Mesothelial cell of epicardium (in vitro differentiated cells): Measurements from ENCODE around the gene ANKRD40CL. TPM values are rescaled to one million over a fixed set of nuclear protein-coding genes. Genes with fewer than 3 reads are reported as not detected.
A peak's percentile ranks its signal among the peaks of the same experiment; 100 is the strongest.

Source experiments
- DNase-seq, 2 experiments: peaks; one replicate each; pipeline ENCODE4 v3.0.0; 2021; ENCODE audit warnings: low spot score in 2 of 2; ENCODE audit not compliant: unreplicated experiment in 2 of 2
- H3K27ac Mint-ChIP-seq: 2 replicates; pipeline ENCODE4 v1.8.0; 2021; ENCODE audit warnings: mixed read lengths
- H3K27me3 Mint-ChIP-seq: 2 replicates; pipeline ENCODE4 v1.8.0; 2021; ENCODE audit warnings: low read depth, mixed read lengths
- H3K36me3 Mint-ChIP-seq: 2 replicates; pipeline ENCODE4 v1.8.0; 2021; ENCODE audit warnings: mixed read lengths
- H3K4me1 Mint-ChIP-seq: 2 replicates; pipeline ENCODE4 v1.8.0; 2021; ENCODE audit warnings: mixed read lengths
- H3K4me3 Mint-ChIP-seq: 2 replicates; pipeline ENCODE4 v1.8.0; 2021; ENCODE audit warnings: mild to moderate bottlenecking, moderate library complexity, mixed read lengths
- H3K9me3 Mint-ChIP-seq: 2 replicates; pipeline ENCODE4 v1.8.0; 2021; ENCODE audit warnings: mixed read lengths
- CTCF ChIP-seq: fragments of 200-600 bp; sonication (generic); IDR thresholded peaks from one replicate; pipeline ENCODE4 v1.5.0; 2021; ENCODE audit warnings: antibody characterized with exemption; ENCODE audit not compliant: unreplicated experiment
- total RNA-seq: library from RNA; stranded (reverse); gene quantifications from 3 replicates; pipeline ENCODE4 v1.2.1, GENCODE V29; 2021

Gene ANKRD40CL
- total RNA-seq, 1 donor from 2014 or later, result not detected

DNA sequence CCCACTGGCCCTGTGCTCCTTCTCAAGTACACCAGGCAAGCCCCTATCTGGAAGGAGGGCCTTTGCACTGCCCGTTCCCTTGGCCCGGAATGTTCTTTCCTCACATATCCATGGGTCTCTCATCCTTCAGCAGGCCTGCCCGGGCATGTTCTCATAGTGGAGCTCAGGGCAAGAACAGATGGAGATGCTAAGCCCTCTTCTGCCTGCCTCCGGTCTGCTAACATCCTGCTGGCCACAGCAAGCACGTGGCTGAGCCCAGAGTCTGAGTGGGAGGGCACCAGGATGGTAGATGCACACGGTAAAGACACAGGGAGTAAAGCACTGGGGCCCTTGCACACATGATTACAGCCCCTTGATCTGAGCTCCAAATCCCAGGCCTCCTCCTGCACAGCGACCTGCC, 19.8 kb upstream of the ANKRD40CL start:
- no peaks in the 10 kb centered on the region for H3K27me3 Mint-ChIP-seq
- no peaks in the 10 kb centered on the region for H3K9me3 Mint-ChIP-seq
- H3K4me3 Mint-ChIP-seq, result no peak overlapping the region
- peak overlapping the region; percentile 43 for H3K27ac Mint-ChIP-seq
- TF ChIP-seq CTCF, result no peak
- peaks cover 23% of the 10 kb centered on the region for H3K4me1 Mint-ChIP-seq
- no peak for DNase-seq
- H3K36me3 Mint-ChIP-seq, result no peaks in the 10 kb centered on the region

DNA sequence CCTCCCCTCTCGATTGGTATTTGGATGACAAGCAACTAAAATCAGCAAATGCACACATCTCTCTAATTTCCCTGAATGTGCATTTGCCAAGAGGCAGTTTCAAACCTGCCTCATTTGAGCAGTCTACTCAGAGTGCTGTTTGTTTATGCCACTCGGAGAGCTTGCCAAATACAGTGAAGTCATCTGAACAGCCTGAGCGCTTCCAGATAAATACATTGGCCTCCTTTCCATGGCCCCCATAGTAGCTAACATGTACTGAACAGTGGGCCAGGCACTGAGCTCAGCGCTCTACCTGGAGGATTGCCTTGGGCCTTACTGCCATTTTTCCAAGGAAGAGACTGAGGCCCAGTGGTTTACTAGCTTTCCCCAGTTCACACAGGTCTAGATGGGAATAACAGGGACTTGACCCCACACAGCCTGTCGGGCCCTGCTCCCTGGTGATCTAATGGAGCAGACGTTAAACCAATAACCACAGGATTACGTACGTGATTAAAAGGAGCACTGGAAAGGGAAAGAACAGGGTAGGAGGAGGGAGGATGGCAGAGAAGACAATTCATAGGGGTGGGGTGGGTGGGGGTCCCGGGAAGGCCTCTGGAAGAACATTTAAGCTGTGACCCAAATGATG, 18.7 kb upstream of the ANKRD40CL start:
- no peak for DNase-seq
- H3K27ac Mint-ChIP-seq, result peak overlapping the region; percentile 75

GRCh38 chr17:50785126-50785525, 17.8 kb upstream of the ANKRD40CL start:
- Mint-ChIP-seq H3K36me3 (no peaks in the 10 kb centered on the region), H3K4me1 (peaks cover 18% of the 10 kb centered on the region), H3K27me3 (no peaks in the 10 kb centered on the region), H3K9me3 (no peaks in the 10 kb centered on the region), H3K27ac (no peak overlapping the region), H3K4me3 (no peak overlapping the region)
- no peak for DNase-seq
- no peak for TF ChIP-seq CTCF

More for the DNA sequence above, 18.7 kb upstream of the ANKRD40CL start:
- TF ChIP-seq CTCF, result no peak
- Mint-ChIP-seq H3K27me3 (no peaks in the 10 kb centered on the region), H3K9me3 (no peaks in the 10 kb centered on the region), H3K4me3 (no peak overlapping the region), H3K36me3 (no peaks in the 10 kb centered on the region), H3K4me1 (peaks cover 22% of the 10 kb centered on the region)

DNA sequence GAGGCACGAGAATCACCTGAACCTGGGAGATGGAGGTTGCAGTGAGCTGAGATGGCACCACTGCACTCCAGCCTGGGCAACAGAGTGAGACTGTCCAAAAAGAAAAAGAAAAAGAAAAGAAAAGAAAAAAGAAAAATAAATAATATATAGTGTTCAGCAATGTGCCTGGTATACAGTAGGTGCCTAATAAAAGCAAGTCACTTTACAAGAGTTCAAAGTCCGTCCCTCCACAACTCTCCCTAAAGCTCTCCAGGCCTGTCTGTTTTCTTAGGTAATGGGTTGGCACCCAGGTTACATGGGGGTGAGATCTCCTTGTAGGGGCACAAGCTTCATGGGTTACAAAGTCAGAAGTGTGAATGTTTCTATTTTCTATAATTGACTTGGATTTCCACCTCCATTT, 16.6 kb upstream of the ANKRD40CL start:
- H3K9me3 Mint-ChIP-seq, result no peaks in the 10 kb centered on the region
- no peaks in the 10 kb centered on the region for H3K36me3 Mint-ChIP-seq
- no peak for DNase-seq
- H3K4me3 Mint-ChIP-seq, result no peak overlapping the region
- TF ChIP-seq CTCF, result no peak
- no peak overlapping the region for H3K27ac Mint-ChIP-seq
- H3K27me3 Mint-ChIP-seq, result no peaks in the 10 kb centered on the region
- peaks cover 15% of the 10 kb centered on the region for H3K4me1 Mint-ChIP-seq

- no peak overlapping the region for H3K4me3 Mint-ChIP-seq
- H3K27me3 Mint-ChIP-seq, result no peaks in the 10 kb centered on the region
- H3K27ac Mint-ChIP-seq, result no peak overlapping the region
- peak; percentile 96 for TF ChIP-seq CTCF
- no peaks in the 10 kb centered on the region for H3K9me3 Mint-ChIP-seq
- H3K4me1 Mint-ChIP-seq, result peaks cover 15% of the 10 kb centered on the region
- H3K36me3 Mint-ChIP-seq, result no peaks in the 10 kb centered on the region
- peak; percentile 69 to 95 for DNase-seq
Observed at GRCh38 chr17:50783193-50783660, 15.9 kb upstream of the ANKRD40CL start.
